ENCODE measurements around the gene SVIL. TPM values are rescaled to one million over a fixed set of nuclear protein-coding genes. Genes with fewer than 3 reads are reported as not detected.
"Not testable (repeated sequence)": the region's sequence is repeated elsewhere in the genome, so short reads cannot be mapped to it uniquely, and the experiment has no call there.

Gene SVIL
- total RNA-seq, 2 experiments from 2014 or later = 11.2 to 13.0 TPM

- ChIA-PET POLR2A (no interaction called here), CTCF (interaction anchor here (0.7 kb wide), 1 partner anchor 155 kb away, joined by 4 read pairs; no protein-coding TSS in a partner anchor)
- ATAC-seq (no peak), DNase-seq (no peak)
- Mint-ChIP-seq H3K9me3 (ENCODE audit: insufficient read depth) (no peaks in the 10 kb centered on the region), H3K4me1 (ENCODE audit: low read depth) (peaks cover 9% of the 10 kb centered on the region), H3K27me3 (ENCODE audit: low read depth) (no peaks in the 10 kb centered on the region), H3K4me3 (no peak overlapping the region), H3K36me3 (ENCODE audit: low read depth) (no peaks in the 10 kb centered on the region), H3K27ac (no peak overlapping the region)
These were observed 55.3 kb downstream of the SVIL start for GRCh38 chr10:29579455-29579970.

- no peaks in the 10 kb centered on the region for H3K9me3 Mint-ChIP-seq (ENCODE audit: insufficient read depth)
- H3K4me1 Mint-ChIP-seq (ENCODE audit: low read depth) = peaks cover 9% of the 10 kb centered on the region
- CTCF ChIA-PET = no interaction called here
- H3K4me3 Mint-ChIP-seq = no peak overlapping the region
- no peak for ATAC-seq
- DNase-seq = no peak
- POLR2A ChIA-PET = no interaction called here
- no peak overlapping the region for H3K27ac Mint-ChIP-seq
- no peaks in the 10 kb centered on the region for H3K36me3 Mint-ChIP-seq (ENCODE audit: low read depth)
- no peaks in the 10 kb centered on the region for H3K27me3 Mint-ChIP-seq (ENCODE audit: low read depth)
These were observed 56.3 kb downstream of the SVIL start for GRCh38 chr10:29578457-29578856.

- H3K27me3 Mint-ChIP-seq (ENCODE audit: low read depth) = no peaks in the 10 kb centered on the region
- DNase-seq (no peak), ATAC-seq (no peak)
- no peaks in the 10 kb centered on the region for H3K36me3 Mint-ChIP-seq (ENCODE audit: low read depth)
- H3K9me3 Mint-ChIP-seq (ENCODE audit: insufficient read depth) = no peaks in the 10 kb centered on the region
- no peak overlapping the region for H3K27ac Mint-ChIP-seq
- ChIA-PET CTCF (no interaction called here), POLR2A (no interaction called here)
- no peaks in the 10 kb centered on the region for H3K4me1 Mint-ChIP-seq (ENCODE audit: low read depth)
- no peak overlapping the region for H3K4me3 Mint-ChIP-seq
These were observed 58.1 kb downstream of the SVIL start for GRCh38 chr10:29576681-29577080.

- Mint-ChIP-seq H3K27me3 (ENCODE audit: low read depth) (no peaks in the 10 kb centered on the region), H3K9me3 (ENCODE audit: insufficient read depth) (no peaks in the 10 kb centered on the region), H3K27ac (no peak overlapping the region), H3K36me3 (ENCODE audit: low read depth) (no peaks in the 10 kb centered on the region), H3K4me3 (no peak overlapping the region), H3K4me1 (ENCODE audit: low read depth) (no peaks in the 10 kb centered on the region)
- ChIA-PET CTCF (no interaction called here), POLR2A (no interaction called here)
- ATAC-seq (no peak), DNase-seq (no peak)
These were observed 59.7 kb downstream of the SVIL start for GRCh38 chr10:29575098-29575455.

- H3K4me3 Mint-ChIP-seq; ATAC-seq; DNase-seq; POLR2A ChIA-PET; H3K9me3 Mint-ChIP-seq (ENCODE audit: insufficient read depth); H3K27me3 Mint-ChIP-seq (ENCODE audit: low read depth); H3K4me1 Mint-ChIP-seq (ENCODE audit: low read depth); H3K27ac Mint-ChIP-seq; H3K36me3 Mint-ChIP-seq (ENCODE audit: low read depth); CTCF ChIA-PET: not testable (repeated sequence)
These were observed 60.3 kb downstream of the SVIL start for GRCh38 chr10:29574212-29575097.

- ATAC-seq, POLR2A ChIA-PET: not testable (repeated sequence)
These were observed 64.5 kb downstream of the SVIL start for GRCh38 chr10:29570248-29570647.

GRCh38 chr10:29569795-29570194, 65.0 kb downstream of the SVIL start:
- Mint-ChIP-seq H3K36me3 (ENCODE audit: low read depth) (no peaks in the 10 kb centered on the region), H3K27ac (no peak overlapping the region), H3K27me3 (ENCODE audit: low read depth) (no peaks in the 10 kb centered on the region), H3K9me3 (ENCODE audit: insufficient read depth) (no peaks in the 10 kb centered on the region), H3K4me1 (ENCODE audit: low read depth) (no peaks in the 10 kb centered on the region), H3K4me3 (no peak overlapping the region)
- POLR2A ChIA-PET = no interaction called here
- DNase-seq (no peak), ATAC-seq (no peak)
- CTCF ChIA-PET = interaction anchor here (2.1 kb wide), 1 partner anchor 20 kb away, joined by 6 read pairs; no protein-coding TSS in a partner anchor

More at GRCh38 chr10:29570248-29570647, 64.5 kb downstream of the SVIL start:
- not testable (repeated sequence) for H3K27me3 Mint-ChIP-seq (ENCODE audit: low read depth); H3K4me3 Mint-ChIP-seq; H3K9me3 Mint-ChIP-seq (ENCODE audit: insufficient read depth); H3K4me1 Mint-ChIP-seq (ENCODE audit: low read depth); DNase-seq; H3K27ac Mint-ChIP-seq; H3K36me3 Mint-ChIP-seq (ENCODE audit: low read depth)
- CTCF ChIA-PET = interaction anchor here (2.1 kb wide), 1 partner anchor 20 kb away, joined by 6 read pairs; no protein-coding TSS in a partner anchor

- CTCF ChIA-PET = no interaction called here
- Mint-ChIP-seq H3K4me3 (no peak overlapping the region), H3K27ac (no peak overlapping the region), H3K36me3 (ENCODE audit: low read depth) (no peaks in the 10 kb centered on the region), H3K4me1 (ENCODE audit: low read depth) (peaks cover 11% of the 10 kb centered on the region), H3K27me3 (ENCODE audit: low read depth) (no peaks in the 10 kb centered on the region), H3K9me3 (ENCODE audit: insufficient read depth) (no peaks in the 10 kb centered on the region)
- ATAC-seq (no peak), DNase-seq (no peak)
- POLR2A ChIA-PET = no interaction called here
These were observed 67.8 kb downstream of the SVIL start for GRCh38 chr10:29567003-29567402.

- H3K4me3 Mint-ChIP-seq; H3K36me3 Mint-ChIP-seq (ENCODE audit: low read depth); DNase-seq; H3K9me3 Mint-ChIP-seq (ENCODE audit: insufficient read depth); CTCF ChIA-PET; ATAC-seq; POLR2A ChIA-PET; H3K27me3 Mint-ChIP-seq (ENCODE audit: low read depth); H3K27ac Mint-ChIP-seq: not testable (repeated sequence)
- peaks cover 11% of the 10 kb centered on the region for H3K4me1 Mint-ChIP-seq (ENCODE audit: low read depth)
These were observed 68.6 kb downstream of the SVIL start for GRCh38 chr10:29566209-29566608.

- POLR2A ChIA-PET = no interaction called here
- no peak overlapping the region for H3K27ac Mint-ChIP-seq
- CTCF ChIA-PET = no interaction called here
These were observed 71.2 kb downstream of the SVIL start for GRCh38 chr10:29563420-29564035.

GRCh38 chr10:29563006-29563405, 71.8 kb downstream of the SVIL start:
- POLR2A ChIA-PET; H3K27me3 Mint-ChIP-seq (ENCODE audit: low read depth); ATAC-seq; H3K27ac Mint-ChIP-seq; DNase-seq; H3K4me3 Mint-ChIP-seq; CTCF ChIA-PET; H3K9me3 Mint-ChIP-seq (ENCODE audit: insufficient read depth); H3K36me3 Mint-ChIP-seq (ENCODE audit: low read depth): not testable (repeated sequence)
- peaks cover 11% of the 10 kb centered on the region for H3K4me1 Mint-ChIP-seq (ENCODE audit: low read depth)

More at GRCh38 chr10:29563420-29564035, 71.2 kb downstream of the SVIL start:
- DNase-seq (no peak), ATAC-seq (no peak)
- Mint-ChIP-seq H3K27me3 (ENCODE audit: low read depth) (no peaks in the 10 kb centered on the region), H3K9me3 (ENCODE audit: insufficient read depth) (no peaks in the 10 kb centered on the region), H3K4me3 (no peak overlapping the region), H3K36me3 (ENCODE audit: low read depth) (no peaks in the 10 kb centered on the region), H3K4me1 (ENCODE audit: low read depth) (peaks cover 11% of the 10 kb centered on the region)

GRCh38 chr10:29559996-29560395, 74.8 kb downstream of the SVIL start:
- ChIA-PET POLR2A (no interaction called here), CTCF (interaction anchor here (1.3 kb wide), 1 partner anchor 47 kb away, joined by 3 read pairs; no protein-coding TSS in a partner anchor)
- no peaks in the 10 kb centered on the region for H3K9me3 Mint-ChIP-seq (ENCODE audit: insufficient read depth)
- DNase-seq (no peak), ATAC-seq (no peak)
- H3K4me1 Mint-ChIP-seq (ENCODE audit: low read depth) = peaks cover 15% of the 10 kb centered on the region
- no peaks in the 10 kb centered on the region for H3K27me3 Mint-ChIP-seq (ENCODE audit: low read depth)
- no peak overlapping the region for H3K4me3 Mint-ChIP-seq
- H3K27ac Mint-ChIP-seq = no peak overlapping the region
- no peaks in the 10 kb centered on the region for H3K36me3 Mint-ChIP-seq (ENCODE audit: low read depth)
